HG02852 (cell line): Measurements from ENCODE around the gene ACAD8.
"Not testable (repeated sequence)": the region's sequence is repeated elsewhere in the genome, so short reads cannot be mapped to it uniquely, and the experiment has no call there.

Experiments used
- ATAC-seq: cut with Tn5 transposase; IDR thresholded peaks from one replicate; pipeline ENCODE4 v1.9.1; 2021; ENCODE audit warnings: mild to moderate bottlenecking, moderate library complexity; ENCODE audit not compliant: unreplicated experiment

ACAD8 gene

GRCh38 chr11:134266440-134266839 lies 13.1 kb downstream of the ACAD8 start:
- ATAC-seq, result no peak

GRCh38 chr11:134266841-134267251 lies 13.5 kb downstream of the ACAD8 start:
- no peak for ATAC-seq

DNA sequence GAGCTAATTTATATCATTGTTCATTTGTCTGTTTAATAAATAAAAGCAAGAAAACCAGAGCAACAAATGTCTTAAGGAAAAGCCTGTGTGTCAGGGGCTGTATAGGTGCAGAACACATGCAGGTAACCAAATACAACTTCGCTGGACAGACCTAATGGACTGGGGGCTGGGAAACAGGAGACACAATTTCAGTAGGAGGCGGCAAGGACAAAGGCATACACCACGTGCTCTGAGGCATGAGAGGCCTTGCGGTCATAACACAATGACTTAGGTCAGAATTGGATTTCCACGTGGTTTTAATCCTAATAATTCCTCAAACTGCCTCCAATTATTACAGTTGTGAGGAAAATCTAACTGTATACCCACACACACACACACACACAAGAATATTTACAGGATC lies 14.1 kb downstream of the ACAD8 start:
- no peak for ATAC-seq

DNA sequence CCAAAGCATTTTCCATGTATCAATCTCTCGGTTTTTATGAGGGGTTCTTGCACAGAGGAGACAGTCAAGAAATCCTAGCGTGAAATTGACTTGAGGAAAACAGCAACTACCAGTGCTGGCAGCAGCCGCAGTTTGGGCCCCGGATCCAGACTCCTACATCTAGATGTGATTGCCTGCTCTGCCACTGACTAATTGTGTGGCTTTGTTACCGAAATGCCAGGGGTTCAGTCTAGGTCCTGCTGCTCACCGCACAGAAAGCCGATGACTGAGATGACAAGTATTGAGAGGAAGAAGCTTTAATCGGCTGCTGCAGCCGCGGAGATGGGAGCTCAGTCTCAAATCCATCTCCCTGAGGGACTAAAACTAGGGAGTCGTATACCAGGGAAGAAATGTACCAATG lies 14.6 kb downstream of the ACAD8 start:
- no peak for ATAC-seq

DNA sequence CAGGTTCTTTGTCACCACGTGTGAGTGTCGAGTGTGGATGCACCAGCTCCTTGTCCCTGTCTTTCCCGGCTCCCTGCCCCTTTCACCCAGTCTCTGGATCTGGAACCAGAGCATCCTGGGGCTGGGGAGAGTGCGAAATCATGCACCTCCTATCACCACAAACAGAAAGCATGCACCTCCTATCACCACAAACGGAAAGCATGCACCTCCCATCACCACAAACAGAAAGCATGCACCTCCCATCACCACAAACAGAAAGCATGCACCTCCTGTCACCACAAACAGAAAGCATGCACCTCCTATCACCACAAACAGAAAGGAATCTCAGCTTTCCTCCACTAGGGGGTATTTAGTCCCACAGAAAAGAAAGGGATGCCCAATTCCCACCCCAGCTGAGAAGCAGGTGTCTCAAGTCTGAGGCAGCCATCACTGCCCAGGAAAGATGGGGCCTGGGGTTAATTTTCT lies 16.9 kb downstream of the ACAD8 start:
- ATAC-seq, result peak; percentile 59

- no peak for ATAC-seq
Observed at GRCh38 chr11:134271978-134272377, 18.6 kb downstream of the ACAD8 start.

DNA sequence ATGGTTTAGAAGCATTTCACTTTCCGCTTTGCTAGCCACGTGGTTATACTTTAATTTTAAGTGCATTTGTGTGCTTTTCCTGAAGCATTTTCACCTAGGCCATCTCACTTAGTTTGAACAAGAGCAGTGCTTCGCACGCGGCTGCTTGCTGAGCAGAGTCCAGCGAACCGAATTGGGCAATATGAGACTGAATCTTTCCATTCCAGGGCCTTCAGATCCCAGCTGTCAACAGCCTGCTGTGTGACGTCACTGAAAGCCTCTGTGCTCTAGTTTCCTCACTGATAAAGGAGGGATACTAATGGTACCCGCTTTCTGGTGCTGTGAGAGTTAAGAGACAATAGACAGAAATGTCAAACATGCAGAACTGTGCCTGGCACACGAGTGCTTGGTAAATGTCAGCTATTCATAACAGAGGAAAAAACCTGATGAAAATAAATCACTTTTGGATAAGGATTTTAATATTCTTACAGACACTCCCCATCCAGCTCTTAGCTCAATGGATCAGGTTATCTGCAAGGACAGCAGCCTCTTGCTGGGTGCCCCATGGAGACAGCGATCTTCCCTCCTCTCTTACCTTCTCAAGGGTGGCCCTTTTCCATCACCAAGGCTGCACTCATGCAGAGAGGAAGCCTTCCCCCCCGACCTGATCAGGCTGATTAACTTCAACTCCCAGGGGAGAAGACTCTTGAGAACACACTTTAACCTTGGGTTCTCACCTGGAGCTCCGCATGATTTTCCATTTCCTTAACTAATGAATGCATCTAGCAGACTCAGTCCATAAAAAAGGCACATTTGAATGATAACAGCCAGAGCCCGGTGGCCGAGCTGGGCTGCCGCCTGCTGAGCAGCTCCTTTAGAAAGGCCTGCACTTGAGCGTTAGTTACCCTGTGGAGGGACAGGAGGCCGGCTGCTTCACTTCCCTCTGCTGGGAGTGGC lies 19.3 kb downstream of the ACAD8 start:
- ATAC-seq, result no peak

- ATAC-seq, result no peak
Observed at GRCh38 chr11:134273317-134273712, 19.9 kb downstream of the ACAD8 start.

DNA sequence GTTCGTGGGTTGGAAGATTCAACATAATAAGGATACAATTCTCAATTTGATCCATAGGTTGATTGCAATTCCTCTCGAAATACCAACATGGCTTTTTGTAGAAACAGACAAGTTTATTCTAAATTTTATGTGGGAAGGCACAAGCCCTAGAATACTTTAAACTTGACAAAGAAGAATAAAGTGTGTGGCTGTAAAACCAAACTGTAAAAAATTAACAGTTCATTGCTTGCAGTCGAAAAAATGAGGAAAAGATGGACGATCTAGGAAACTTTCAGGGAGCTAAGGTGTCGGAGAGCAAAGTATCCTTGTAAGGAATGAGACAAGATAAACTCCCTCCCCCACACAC lies 21.8 kb downstream of the ACAD8 start:
- no peak for ATAC-seq

DNA sequence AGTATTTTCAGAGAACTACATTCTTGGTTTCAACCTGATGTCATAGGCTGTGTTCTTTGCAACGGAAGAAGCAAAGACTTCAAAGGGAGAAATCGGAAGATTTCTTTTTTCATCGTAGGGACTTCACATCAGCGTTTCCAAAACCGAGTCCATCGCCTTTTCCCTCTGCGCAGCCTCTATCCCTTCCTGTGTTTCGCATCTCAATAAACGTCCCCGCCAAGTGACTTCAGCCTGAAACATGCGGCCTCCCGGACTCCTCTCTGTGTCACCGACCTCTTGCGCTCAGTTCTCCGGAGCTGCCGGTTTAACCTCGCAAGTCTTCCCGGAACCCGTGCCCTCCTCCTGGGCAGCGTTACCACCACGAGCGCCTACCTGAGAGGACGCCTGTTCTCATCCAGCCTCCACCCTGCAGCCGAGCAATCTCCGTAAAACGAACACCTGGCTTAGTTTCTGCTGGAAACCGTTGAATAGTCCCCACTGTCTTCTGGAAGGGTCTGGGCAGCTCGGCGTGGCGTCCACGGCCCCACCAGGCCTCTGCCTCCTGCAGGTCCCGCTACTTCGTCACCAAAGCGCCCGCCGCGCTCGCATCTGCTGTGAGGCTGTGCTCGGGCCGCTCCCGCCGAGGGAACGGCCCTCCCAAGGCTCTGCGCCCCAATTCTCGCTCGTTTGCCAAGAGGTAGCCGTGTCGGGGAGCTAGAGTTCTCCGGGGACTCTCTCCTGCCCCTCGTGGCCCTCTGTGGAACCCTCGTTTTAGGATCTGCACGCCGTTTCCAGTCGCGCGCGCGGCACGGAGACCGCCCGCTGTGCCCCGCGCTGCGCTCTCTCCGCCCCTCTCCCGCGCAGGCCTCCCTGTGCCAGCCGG lies 22.4 kb downstream of the ACAD8 start, which contains the start of gene GLB1L3:
Gene GLB1L3, plus strand, starts transcription at position 846 of the 862 bp plus-strand sequence. CDS start 362 bp downstream, outside the sequence.
- ATAC-seq, result peak; percentile 75

- ATAC-seq, result peak; percentile 5
Observed at GRCh38 chr11:134276396-134277182, 23.2 kb downstream of the ACAD8 start.

DNA sequence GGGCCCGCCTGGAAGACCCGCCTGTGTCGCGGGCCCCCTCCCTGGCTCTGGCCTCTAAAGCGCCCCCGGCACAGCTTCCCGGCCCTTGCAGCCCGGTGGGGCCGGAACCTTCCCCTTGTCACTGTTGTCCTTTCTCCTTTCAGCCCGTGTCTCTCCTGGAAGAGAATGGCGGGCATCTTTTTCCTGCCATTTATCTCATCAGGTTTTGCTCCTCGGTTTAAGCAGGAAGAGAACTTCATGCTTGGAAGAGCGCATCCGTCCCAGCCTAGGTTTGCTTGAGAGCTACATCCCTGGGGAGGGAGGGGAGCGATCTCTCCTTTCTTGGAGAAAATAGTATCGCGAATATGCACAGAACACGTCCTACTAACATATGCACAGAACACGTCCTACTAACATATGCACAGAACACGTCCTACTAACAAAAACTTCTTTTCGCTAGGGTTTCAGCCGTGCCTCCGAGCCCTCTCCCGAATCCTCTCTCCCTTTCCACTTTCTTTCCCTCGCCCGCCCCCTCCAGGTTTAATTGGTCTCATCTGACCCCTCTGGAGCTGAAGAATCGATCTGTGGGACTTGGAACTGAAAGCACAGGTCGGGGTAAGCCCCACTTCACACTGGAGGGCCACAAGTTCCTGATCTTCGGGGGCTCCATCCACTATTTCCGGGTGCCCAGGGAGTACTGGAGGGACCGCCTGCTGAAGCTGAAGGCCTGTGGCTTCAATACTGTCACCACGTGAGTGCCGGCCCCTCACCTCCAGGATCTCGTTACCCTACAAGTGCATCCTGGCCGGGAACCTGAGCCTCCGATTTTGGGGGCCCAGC lies 24.0 kb downstream of the ACAD8 start:
- ATAC-seq, result no peak

- ATAC-seq, result no peak
Observed at GRCh38 chr11:134278356-134278755, 25.0 kb downstream of the ACAD8 start.

DNA sequence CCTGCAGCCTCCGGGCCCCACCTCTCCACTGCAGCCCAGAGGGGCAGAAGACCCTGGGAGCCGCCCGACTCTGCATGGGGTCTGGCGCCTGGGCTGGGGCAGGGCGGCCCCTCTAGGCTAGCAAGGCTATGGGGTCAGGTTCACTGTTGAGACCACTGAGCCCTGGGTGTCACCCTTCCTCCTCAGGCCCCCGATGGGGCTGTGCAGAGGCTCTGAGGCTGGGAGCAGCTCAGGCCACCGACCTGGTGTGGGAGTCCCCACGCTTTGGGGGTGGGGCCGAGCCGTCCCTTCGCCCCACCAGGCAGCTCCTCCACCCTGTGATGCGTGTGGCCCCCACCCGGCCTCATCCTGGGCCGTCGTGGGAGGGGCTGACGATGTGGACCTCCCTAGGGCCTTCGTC lies 28.3 kb downstream of the ACAD8 start:
- not testable (repeated sequence) for ATAC-seq

GRCh38 chr11:134282121-134283045 lies 29.0 kb downstream of the ACAD8 start:
- ATAC-seq, result no peak

DNA sequence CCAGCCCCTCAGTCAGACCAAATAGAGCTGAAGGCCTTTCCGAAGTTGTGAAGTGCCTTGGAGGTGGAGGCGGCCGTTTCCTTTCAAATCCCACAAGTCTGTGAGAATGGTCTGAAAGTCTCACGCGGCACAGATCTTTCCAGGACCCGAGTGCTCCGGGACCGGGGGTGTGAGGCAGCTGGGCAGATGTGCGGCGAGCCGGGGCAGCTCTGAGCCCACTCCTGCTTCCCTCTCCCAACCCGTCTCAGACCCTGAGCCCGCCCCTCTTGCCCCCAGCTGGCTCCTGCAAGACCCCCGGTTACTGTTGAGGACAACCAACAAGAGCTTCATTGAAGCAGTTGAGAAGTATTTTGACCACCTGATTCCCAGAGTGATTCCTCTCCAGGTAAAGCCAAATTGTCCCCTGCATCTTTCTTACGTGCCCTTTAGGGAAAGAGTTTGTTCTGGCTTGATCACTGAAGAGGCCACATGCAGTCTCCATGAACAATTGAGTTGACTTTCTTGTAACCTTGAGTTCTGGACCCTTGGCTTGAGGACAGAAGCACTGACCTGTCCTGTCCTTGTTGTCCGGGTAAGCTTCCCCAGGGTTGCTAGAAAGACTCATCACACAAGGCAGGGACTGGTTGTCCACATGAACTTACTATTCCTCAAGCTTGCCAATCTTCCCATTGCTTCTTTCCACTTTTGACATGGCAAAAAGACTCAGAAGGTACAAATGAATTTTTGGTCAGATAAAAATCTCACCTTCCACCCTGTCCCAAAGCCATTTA lies 30.3 kb downstream of the ACAD8 start:
- ATAC-seq, result no peak

DNA sequence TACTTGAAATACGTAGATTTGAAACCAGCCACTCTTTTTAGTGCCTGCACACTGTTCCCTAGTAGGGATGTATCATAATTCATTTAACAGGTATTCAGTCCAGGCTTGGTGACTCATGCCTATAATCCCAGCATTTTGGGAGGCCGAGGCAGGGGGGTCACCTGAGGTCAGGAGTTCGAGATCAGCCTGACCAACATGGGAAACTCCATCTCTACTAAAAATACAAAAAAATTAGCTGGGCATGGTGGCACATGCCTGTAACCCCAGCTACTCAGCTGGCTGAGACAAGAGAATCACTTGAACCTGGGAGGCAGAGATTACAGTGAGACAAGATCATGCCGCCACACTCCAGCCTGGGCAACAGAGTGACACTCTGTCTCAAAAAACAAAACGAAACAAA lies 31.0 kb downstream of the ACAD8 start:
- ATAC-seq, result not testable (repeated sequence)

DNA sequence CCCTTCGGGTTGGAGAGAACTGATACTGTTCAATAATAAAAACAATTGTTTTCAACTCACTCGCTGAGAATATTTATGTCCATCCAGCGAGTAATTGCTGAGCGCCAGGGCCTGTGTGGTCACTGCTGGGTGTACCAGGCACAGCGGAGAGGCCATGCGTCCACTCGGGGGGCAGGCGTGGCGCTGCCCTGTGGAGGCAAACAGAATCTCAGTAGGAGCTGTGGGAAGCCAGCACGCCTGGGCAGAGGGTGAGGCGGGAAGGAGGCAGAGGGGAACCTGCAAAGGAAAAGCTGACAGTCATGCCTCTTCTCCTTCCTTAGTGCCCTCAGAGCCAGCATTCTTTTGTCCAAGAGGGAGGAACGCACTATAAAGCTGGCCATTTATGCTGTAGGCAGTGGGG lies 34.2 kb downstream of the ACAD8 start:
- ATAC-seq, result no peak
